GM11168 (cell line): ENCODE measurements around the gene SEPTIN2.
"Not testable (repeated sequence)": the region's sequence is repeated elsewhere in the genome, so short reads cannot be mapped to it uniquely, and the experiment has no call there.

Experiments
- in situ Hi-C: fragments of 300-500 bp; cut with MboI; formaldehyde crosslinking; loops from one replicate; pipeline ENCODE4 v1.12.0; 2022; ENCODE audit warnings: low sequenced_read_pairs; ENCODE audit not compliant: unreplicated experiment

SEPTIN2 gene

DNA sequence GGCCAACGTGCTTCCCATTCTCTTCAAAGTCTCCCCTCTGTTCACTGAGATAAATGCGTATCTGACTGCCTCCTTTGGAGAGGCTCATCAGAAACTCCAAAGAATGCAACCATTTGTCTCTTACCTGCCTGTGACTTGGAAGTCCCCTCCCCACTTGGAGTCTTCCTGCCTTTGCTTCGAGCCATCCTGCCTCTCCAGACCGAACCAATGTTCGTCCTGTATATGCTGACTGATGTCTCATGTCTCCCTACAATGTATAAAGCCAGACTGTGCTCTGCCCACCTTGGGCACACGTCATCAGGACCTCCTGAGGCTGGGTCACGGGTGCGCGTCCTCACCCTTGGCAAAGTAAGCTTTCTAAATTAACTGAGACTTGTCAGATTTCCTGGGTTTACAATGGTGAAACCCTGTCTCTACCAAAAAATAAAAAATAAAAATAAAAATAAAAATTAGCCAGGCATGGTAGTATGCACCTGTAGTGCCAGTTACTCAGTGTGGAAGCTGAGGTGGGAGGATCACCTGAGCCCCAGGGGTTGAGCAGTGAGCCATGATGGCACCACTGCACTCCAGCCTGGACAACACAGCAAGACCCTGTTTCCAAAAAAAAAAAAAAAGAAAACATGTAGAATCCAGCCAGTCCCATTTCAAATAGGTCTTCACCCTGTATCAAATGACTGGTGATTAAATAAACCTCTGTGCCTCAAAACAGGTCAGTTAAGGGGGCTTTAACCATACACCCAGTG lies 29.2 kb upstream of the SEPTIN2 start:
- in situ Hi-C loops, result no loop called here

DNA sequence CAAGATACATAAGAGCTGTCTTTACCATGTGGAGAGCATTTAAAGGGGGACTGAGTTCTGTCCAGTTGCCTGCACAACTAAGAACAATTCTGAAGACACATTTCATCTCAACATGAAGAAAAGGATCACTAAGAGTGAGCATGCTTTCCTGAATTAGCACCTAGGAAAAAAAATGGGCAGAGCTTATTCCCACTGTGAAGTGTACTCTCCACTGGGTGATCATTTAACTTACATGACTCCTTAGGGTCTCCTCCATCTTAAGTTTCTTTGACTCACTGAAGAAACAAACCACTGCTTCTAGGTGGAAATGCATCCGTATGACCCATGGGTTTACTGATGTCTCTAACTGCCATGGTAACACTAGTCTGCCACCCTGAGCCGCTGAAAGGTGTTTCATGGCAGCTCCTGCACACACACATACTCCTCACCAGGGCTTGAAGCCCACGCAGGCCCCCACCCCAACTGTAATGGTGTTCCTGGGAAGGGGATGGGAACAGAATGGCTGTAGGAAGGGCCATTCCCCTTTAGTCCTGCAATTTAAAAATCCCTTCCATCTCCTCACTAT lies 27.3 kb upstream of the SEPTIN2 start:
- in situ Hi-C loops, result no loop called here

DNA sequence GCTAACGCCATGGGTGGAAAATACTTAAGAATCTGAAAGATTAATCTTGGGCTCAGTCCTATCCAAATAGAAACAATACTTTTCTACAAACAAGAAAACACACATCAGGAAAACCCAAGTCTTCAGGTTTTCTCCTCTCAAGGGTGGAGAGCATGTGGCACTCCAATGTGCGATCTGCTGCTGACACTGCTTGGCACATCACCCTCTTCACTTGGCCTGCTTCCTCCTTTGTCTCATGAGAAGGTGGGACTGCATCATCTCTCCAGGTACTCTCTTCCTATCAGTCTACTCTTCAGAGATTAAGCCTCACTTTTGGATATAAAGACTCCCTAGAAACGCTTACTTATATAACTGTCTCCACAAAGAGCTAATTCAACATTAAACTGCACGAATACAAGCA lies 26.7 kb upstream of the SEPTIN2 start:
- in situ Hi-C loops, result no loop called here

DNA sequence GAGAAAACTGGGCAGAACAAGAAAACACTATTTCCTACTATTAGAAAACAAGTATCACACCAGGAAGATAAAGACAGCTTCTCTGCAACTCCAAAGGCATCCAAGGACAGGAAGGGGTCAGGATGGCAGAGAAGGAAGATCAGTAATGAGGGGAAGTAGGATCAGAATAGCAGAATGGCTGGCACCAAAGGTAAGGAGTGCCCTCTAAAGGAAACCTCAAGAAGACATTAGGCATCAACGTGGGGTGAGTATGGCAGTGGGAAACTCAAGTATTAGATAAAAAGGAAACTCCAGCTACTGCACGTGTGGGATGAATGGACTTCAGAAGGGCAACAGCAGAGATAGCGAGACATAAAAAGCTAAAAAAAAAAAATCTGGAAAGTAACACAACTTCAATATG lies 26.1 kb upstream of the SEPTIN2 start:
- in situ Hi-C loops, result no loop called here

DNA sequence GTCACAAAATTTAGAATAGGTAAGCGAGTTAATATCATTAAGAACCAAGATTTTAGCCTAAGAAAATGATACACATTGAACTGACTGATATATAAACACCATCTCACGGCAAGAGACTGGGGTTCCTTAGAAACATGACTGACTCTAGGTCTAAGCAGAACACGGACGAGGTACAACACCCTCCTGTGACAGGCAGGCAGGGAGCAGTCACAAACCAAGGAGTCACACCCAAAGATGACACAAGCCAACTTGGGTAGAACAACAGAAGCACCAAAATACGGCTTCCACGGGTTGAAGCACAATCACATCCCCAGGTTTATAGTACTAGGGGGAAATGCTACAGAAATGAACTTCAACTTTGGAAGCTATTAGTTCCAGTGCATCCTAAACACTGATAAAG lies 24.6 kb upstream of the SEPTIN2 start:
- in situ Hi-C loops, result no loop called here

DNA sequence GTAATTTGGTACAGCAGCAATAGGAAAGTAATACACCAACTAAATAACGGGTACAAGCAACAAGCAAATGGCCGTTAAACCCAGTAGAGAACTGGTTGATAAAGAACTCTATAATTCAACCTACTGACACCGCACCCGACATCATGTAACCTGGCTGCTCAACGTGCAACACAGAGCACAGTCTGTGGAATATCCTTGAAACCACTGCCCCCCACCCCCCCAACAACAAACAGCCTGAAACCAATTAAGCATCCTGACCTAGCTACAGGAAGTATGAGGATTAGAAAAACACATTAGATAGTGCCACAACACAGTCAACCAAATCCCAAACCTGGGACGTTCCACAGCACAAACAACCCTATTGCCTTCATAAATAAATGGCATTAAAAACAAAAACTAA lies 23.7 kb upstream of the SEPTIN2 start:
- in situ Hi-C loops, result no loop called here

DNA sequence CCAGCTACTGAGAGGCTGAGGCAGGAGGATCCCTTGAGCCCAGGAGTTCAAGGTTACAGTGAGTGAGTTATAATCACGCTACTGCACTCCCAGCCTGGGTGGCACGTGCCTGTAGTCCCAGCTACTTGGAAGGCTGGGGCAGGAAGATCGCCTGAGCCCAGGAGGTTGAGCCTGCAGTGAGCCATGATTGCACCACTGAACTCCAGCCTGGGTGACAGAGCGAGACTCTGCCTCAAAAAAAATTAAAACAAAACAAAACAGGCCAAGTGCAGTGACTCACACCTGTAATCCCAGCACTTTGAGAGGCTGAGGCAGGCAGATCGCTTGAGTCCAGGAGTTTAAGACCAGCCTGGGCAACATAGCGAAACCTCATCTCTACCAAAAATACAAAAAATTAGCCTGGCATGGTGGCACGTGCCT lies 22.3 kb upstream of the SEPTIN2 start:
- in situ Hi-C loops, result not testable (repeated sequence)

DNA sequence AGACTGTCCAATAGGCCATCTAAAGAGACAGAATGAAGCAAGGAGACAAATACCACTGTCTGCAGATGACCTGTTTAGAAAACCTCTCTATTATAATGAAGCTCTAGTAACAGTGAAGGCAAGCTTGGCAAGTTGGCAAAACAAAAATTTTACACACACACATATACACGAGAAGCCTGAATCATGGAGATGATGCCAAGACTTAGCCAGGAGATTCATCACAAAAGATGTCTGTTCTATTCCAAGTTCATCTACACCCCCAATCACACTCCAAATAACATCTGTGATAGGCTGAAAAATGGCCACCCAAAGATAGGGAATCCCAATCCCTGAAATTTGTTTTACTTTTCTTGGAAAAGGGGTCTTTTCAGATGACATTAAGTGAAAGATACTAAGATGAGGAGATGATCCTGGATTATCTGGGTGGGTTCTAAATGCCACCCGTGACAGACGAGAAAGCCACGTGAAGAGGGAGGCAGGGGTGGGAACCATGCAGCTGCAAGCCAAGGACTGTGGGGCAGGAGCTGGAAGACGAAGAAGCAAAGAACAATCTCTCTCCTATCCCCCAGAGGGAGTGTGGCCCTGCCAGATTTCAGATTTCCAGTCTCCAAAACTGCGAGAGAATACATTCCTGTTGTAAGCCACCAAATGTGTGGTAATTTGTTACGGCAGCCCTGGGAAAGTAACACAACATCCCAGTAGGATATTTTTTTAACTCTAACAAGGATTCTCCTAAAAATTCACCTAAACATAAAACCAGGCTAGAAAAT lies 20.2 kb upstream of the SEPTIN2 start:
- in situ Hi-C loops, result no loop called here

DNA sequence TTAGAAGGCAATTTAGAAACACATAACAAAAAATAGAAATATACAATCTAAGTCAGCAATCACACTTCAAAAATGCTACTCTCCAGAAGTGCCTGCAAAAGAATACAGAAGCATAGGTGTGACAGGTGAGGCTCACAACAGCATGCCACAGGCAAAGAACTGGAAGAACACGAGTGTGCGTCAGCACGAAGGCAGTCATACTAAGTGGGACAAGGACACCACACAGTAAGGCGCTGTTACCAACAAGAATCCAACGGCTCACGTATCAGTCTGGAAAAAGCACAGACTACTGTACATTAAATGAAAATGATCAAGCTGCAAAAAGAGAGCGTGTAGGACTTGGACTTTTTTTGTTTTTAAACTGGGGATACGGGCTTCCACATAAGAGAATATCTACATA lies 19.0 kb upstream of the SEPTIN2 start:
- in situ Hi-C loops, result no loop called here

DNA sequence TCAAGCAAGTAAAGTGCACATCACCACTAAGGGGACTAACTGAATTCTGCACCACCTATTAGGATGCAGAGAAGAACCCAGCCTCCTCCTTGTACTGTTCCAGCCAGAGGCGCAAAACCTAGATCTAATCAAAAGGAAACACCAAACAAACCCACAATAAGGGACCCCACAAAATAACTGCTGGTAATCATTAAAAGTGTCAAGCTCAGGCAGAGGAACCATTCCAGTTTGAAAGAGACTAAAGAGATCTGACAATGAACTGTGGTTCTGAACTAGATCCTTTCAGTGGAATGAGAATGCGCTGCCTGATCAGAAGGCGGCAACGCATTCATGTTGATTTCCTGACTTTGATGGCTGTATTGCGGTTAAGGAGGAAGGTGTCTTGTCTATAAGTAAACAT lies 17.1 kb upstream of the SEPTIN2 start:
- in situ Hi-C loops, result no loop called here

DNA sequence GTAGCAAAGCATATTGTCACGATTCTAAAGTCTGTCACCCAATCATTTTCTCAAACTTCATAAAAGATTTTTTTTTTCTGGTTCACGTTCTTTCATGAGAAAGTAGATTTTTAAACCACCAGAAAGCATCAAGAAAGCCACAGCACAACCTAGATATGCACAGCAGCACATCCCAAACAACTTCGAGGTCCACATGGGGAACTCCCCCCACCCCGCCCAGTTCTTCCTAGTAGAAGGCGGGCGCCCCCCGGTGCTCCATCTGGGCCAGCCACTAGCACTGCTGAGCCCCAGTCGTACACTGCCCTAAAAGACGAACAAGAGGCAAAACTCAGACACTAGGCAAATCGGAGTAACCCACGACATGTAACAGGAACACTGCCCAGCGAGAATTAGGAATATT lies 15.7 kb upstream of the SEPTIN2 start:
- in situ Hi-C loops, result no loop called here

DNA sequence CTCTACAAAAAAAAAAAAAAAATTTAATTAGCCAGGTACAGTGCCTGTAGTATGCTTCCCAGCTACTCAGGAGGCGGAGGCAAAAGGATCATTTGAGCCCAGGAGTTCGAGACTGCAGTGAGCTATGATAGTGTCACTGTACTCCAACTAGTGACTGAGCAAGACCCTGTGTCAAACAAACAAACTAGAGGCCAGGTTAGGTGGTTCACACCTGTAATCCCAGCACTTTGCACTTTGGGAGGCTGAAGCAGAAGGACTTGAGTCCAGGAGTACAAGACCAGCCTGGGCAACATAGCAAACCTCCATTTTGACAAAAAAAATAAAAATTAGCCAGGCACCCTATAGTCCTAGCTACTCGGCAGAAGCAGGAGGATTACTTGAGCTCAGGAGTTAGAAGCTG lies 13.6 kb upstream of the SEPTIN2 start:
- in situ Hi-C loops, result no loop called here

DNA sequence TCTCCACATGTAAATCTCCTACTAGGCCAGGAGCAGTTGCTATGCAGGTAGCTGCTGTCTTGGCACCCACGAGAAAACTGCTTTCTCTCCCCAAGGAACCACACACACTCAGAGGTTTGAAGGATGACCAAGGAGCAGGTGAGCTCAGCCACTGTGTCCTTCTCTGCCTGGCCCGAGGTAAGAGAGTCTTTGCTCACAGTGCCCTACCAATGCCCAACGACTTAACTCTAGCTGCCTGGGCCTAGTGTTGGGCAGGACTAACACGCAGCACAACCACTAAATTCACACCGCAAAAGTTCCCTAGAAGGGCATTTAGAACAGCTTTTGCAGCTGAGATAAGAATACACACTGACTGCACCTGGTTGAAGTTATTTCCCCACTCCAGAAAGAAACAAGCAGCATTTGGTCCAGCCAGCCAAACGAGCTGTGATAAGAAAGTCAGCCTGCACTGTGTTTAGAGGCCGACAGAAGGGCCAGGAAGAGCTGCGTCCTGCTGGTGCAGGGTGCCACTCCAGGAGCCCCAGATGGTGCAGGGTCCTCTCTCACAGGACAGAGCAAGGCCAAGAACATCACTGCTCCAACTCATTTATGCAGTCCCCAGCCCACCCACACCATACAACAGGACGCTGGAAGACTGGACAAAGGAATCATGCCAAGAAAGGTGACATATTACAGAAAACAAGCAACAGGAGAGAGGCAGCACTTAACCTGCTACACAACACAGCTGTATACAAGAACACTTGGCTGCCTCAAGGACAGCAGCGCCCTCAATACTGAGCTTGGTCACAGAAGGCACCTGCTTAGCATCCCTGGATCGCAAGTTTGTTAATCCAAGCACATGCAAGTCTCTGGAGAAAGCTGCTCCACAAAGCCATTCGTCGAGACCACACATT lies 12.7 kb upstream of the SEPTIN2 start:
- in situ Hi-C loops, result no loop called here

DNA sequence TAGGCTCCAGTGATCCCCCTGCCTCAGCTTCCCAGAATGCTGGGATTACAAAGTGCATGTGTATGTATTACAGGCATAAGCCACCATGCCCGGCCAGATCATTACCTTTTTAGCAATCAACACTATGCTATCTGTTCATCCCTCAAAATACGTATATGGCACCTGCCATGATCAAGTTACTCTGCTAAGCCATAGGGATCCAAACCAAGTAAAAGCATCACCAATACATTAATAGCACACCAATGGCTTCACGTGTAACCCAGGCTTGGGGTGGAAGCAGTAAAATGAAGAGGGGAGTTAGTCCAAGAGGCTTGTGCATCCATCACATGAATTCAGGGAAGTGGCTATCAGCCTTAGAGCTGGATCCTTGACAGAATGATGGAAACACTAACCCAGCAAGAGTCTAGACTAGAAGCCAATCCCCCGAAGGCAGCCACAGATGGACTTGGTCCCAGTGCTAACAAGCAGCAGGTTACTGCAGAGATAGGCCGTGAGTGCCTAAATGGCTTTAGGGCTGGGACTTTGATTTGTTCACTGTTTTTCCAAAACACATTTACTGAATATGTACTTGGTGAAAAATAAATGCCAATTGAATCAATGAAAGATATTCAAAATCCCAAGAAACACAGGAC lies 11.6 kb upstream of the SEPTIN2 start:
- in situ Hi-C loops, result no loop called here

DNA sequence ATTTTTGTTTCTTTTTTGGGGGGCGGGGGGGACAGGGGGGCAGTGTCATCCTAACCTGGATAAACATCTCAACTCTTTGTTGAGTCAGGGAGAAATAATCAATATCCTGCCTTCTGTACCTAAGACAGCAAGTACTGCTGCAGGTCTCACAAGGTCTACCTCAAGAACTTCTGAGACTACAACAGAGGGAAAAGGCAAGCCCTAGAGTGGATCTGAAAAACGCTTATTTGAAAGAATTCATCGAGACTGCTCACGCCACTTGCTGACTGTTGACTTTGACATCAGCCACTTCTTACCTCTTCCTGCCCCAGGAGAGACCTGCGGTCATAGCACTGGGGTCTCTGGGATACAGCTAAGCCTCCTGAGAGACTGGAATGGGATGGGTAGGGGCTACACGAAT lies 8.7 kb upstream of the SEPTIN2 start:
- in situ Hi-C loops, result no loop called here

DNA sequence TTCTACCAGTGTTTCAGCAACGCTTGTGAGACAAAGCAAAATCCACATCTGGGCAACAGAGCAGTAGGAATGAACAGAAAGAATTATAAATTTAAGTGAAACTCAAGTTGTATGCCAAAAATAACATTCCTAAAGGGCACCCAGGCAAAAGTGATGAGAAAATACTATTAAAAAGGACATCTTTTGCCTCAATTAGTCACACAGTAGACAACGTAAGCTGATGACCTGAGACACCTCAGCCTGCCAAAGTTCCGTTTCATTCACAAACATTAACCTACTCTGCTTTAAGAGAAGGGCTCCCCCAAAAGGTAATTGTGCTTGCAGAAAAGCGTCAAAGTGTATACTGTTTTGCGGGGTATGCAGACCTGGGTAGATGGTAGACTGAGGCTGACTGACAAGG lies 7.5 kb upstream of the SEPTIN2 start:
- in situ Hi-C loops, result no loop called here

DNA sequence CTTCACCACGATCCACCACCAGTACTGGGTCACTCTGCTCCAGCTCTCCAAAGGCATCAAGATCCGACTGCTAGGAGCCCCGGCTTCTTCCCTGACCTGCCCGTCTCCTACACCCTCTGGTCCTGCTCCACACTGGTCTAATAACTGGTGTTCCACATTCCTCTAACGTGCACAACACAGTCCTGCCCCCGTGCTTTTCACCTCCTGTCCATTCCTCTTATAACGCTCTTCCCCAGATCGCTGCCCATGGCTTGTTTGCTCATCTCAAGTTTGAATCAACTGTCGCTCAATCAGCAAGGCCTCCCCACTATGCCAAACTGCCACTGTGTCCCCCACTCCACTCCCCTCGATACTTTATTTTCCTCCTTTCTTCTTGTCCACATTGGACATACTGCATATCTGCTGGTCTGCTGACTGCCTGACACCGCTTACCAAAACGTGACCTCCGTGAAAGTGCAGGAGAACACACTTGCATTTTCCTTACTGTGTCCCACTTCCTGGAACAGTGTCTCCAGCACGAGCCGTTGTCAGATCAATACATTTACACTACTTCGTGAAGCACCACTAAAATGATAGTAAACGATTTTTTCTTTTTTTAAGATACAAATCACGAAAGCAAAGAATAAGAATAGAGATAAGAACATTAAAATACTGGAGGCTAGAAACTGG lies 6.8 kb upstream of the SEPTIN2 start:
- in situ Hi-C loops, result no loop called here

DNA sequence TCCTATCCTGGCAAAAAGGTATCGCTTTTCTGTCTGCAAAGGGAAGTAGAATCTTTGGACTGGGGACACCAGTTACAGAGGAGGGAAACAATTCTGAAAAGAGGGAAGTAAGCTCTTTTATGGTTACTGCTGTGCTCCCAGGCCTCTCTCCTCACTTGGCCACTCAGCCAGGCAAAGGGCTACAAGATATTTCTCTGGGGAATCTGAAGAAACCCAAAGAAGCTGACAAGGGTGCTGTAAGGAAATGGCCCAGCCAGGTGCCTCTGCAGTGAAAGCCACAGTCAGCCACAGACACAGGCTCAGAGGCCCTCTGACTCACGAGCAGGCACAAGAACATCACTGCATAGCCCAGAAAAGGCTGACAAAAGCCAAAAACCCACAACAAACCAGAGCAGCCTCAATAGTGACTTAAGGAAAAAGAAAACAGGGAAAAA lies 6.0 kb upstream of the SEPTIN2 start:
- in situ Hi-C loops, result no loop called here

DNA sequence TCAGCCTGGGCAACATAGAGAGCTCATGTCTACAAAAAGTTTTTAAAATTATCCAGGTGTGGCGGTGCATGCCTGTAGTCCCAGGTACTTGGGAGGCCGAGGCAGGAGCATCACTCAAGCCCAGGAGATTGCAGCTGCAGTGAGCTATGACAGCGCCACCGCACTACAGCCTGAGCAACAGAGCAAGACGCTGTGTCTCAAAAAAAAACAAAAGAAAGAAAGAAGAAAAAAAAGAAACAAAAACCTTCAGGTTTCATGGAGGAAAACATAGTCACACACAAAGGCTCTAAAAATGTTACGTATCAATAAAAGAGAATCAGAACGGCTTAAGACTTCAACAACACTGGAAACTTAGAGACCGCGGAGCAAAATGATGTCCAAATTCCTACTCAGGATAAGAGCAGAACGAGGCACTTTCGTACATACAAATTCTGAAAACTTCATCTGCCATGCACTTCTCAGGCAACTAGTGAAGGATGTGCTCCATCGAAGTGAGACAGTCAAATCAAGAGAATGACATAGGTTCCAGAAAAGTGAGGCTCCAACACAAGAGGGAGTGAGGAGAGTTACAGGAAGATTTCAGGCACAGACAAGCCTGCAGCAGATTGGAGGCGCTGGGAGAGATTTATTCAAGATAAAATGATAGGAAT lies 4.7 kb upstream of the SEPTIN2 start:
- in situ Hi-C loops, result no loop called here
